ENCODE measurements around the gene ARL5A. TPM values are rescaled to one million over a fixed set of nuclear protein-coding genes. Genes with fewer than 3 reads are reported as not detected.
A peak's percentile ranks its signal among the peaks of the same experiment; 100 is the strongest.
"Not testable (repeated sequence)": the region's sequence is repeated elsewhere in the genome, so short reads cannot be mapped to it uniquely, and the experiment has no call there.

The ARL5A gene
- total and polyA plus RNA-seq, 5 donors: 26.8 to 119 (median 93.3) TPM

GRCh38 chr2:151795646-151796240 lies 32.5 kb downstream of the ARL5A start:
- no peak overlapping the region for H3K27ac ChIP-seq (ENCODE audit: low read length)
- WGBS: 77% methylated on average over 4 of the region's 4 CpGs
- no peaks in the 10 kb centered on the region for H3K9me3 ChIP-seq (ENCODE audit: control insufficient read depth, low read length)
- DNase-seq (no peak), ATAC-seq (no peak)
- no peak overlapping the region for H3K4me3 ChIP-seq (ENCODE audit: low read length)
- intact Hi-C loops (cut with DNase I): no loop called here
- no peaks in the 10 kb centered on the region for H3K27me3 ChIP-seq (ENCODE audit: control insufficient read depth, insufficient read depth)
- no peaks in the 10 kb centered on the region for H3K4me1 ChIP-seq (ENCODE audit: control insufficient read depth, insufficient read depth, low read length)

- ATAC-seq; intact Hi-C loops (cut with DNase I); H3K4me1 ChIP-seq (ENCODE audit: control insufficient read depth, insufficient read depth, low read length); H3K27me3 ChIP-seq (ENCODE audit: control insufficient read depth, insufficient read depth); DNase-seq; H3K9me3 ChIP-seq (ENCODE audit: control insufficient read depth, low read length); H3K4me3 ChIP-seq (ENCODE audit: low read length); H3K27ac ChIP-seq (ENCODE audit: low read length): not testable (repeated sequence)
- 97% methylated on average over 6 of the region's 6 CpGs for WGBS
Measured at GRCh38 chr2:151794422-151794821, 33.8 kb downstream of the ARL5A start.

GRCh38 chr2:151793123-151793522 lies 35.1 kb downstream of the ARL5A start:
- no peaks in the 10 kb centered on the region for H3K27me3 ChIP-seq (ENCODE audit: control insufficient read depth, insufficient read depth)
- WGBS: 91% methylated on average over 3 of the region's 3 CpGs
- H3K9me3 ChIP-seq (ENCODE audit: control insufficient read depth, low read length): no peaks in the 10 kb centered on the region
- no peak overlapping the region for H3K27ac ChIP-seq (ENCODE audit: low read length)
- intact Hi-C loops (cut with DNase I): no loop called here
- H3K4me3 ChIP-seq (ENCODE audit: low read length): no peak overlapping the region
- ATAC-seq (no peak), DNase-seq (no peak)
- peaks cover 2% of the 10 kb centered on the region for H3K4me1 ChIP-seq (ENCODE audit: control insufficient read depth, insufficient read depth, low read length)

- no peak overlapping the region for H3K4me3 ChIP-seq (ENCODE audit: low read length)
- peaks cover 2% of the 10 kb centered on the region for H3K4me1 ChIP-seq (ENCODE audit: control insufficient read depth, insufficient read depth, low read length)
- H3K27ac ChIP-seq (ENCODE audit: low read length): no peak overlapping the region
- H3K9me3 ChIP-seq (ENCODE audit: control insufficient read depth, low read length): no peaks in the 10 kb centered on the region
- 93% methylated on average over 4 of the region's 4 CpGs for WGBS
- intact Hi-C loops (cut with DNase I): no loop called here
- DNase-seq: no peak
- no peaks in the 10 kb centered on the region for H3K27me3 ChIP-seq (ENCODE audit: control insufficient read depth, insufficient read depth)
- ATAC-seq: no peak
Measured at GRCh38 chr2:151792589-151792988, 35.6 kb downstream of the ARL5A start.

- intact Hi-C loops (cut with DNase I): no loop called here
- ATAC-seq (no peak), DNase-seq (no peak)
- H3K27me3 ChIP-seq (ENCODE audit: control insufficient read depth, insufficient read depth): no peaks in the 10 kb centered on the region
- H3K4me3 ChIP-seq (ENCODE audit: low read length): no peak overlapping the region
- H3K27ac ChIP-seq (ENCODE audit: low read length): no peak overlapping the region
- H3K4me1 ChIP-seq (ENCODE audit: control insufficient read depth, insufficient read depth, low read length): peaks cover 2% of the 10 kb centered on the region
- 98% methylated on average over 3 of the region's 3 CpGs for WGBS
- H3K9me3 ChIP-seq (ENCODE audit: control insufficient read depth, low read length): no peaks in the 10 kb centered on the region
Measured at GRCh38 chr2:151791545-151791944, 36.7 kb downstream of the ARL5A start.

GRCh38 chr2:151790689-151791088 lies 37.5 kb downstream of the ARL5A start:
- Histone ChIP-seq H3K27ac (ENCODE audit: low read length) (no peak overlapping the region), H3K4me1 (ENCODE audit: control insufficient read depth, insufficient read depth, low read length) (peaks cover 2% of the 10 kb centered on the region), H3K4me3 (ENCODE audit: low read length) (no peak overlapping the region), H3K27me3 (ENCODE audit: control insufficient read depth, insufficient read depth) (no peaks in the 10 kb centered on the region), H3K9me3 (ENCODE audit: control insufficient read depth, low read length) (no peaks in the 10 kb centered on the region)
- intact Hi-C loops (cut with DNase I): no loop called here
- 98% methylated on average over 1 of the region's 1 CpG for WGBS
- DNase-seq (no peak), ATAC-seq (no peak)

- no peak for DNase-seq
- ATAC-seq: peak in 1 of 2 donors; percentile 23
- Histone ChIP-seq H3K27ac (ENCODE audit: low read length) (no peak overlapping the region), H3K9me3 (ENCODE audit: control insufficient read depth, low read length) (no peaks in the 10 kb centered on the region), H3K27me3 (ENCODE audit: control insufficient read depth, insufficient read depth) (no peaks in the 10 kb centered on the region), H3K4me1 (ENCODE audit: control insufficient read depth, insufficient read depth, low read length) (peaks cover 2% of the 10 kb centered on the region), H3K4me3 (ENCODE audit: low read length) (no peak overlapping the region)
- intact Hi-C loops (cut with DNase I): no loop called here
- WGBS: 60% methylated on average over 4 of the region's 4 CpGs
Measured at GRCh38 chr2:151789055-151789834, 39.0 kb downstream of the ARL5A start.

- WGBS: 90% methylated on average over 1 of the region's 1 CpG
- H3K4me3 ChIP-seq (ENCODE audit: low read length): no peak overlapping the region
- H3K9me3 ChIP-seq (ENCODE audit: control insufficient read depth, low read length): no peaks in the 10 kb centered on the region
- intact Hi-C loops (cut with DNase I): no loop called here
- H3K27ac ChIP-seq (ENCODE audit: low read length): no peak overlapping the region
- no peaks in the 10 kb centered on the region for H3K27me3 ChIP-seq (ENCODE audit: control insufficient read depth, insufficient read depth)
- peaks cover 2% of the 10 kb centered on the region for H3K4me1 ChIP-seq (ENCODE audit: control insufficient read depth, insufficient read depth, low read length)
- no peak for ATAC-seq
- no peak for DNase-seq
Measured at GRCh38 chr2:151786483-151786882, 41.7 kb downstream of the ARL5A start.

- H3K4me3 ChIP-seq (ENCODE audit: low read length): no peak overlapping the region
- DNase-seq: no peak
- no peak for ATAC-seq
- 97% methylated on average over 5 of the region's 5 CpGs for WGBS
- intact Hi-C loops (cut with DNase I): no loop called here
- H3K4me1 ChIP-seq (ENCODE audit: control insufficient read depth, insufficient read depth, low read length): peaks cover 2% of the 10 kb centered on the region
- H3K27me3 ChIP-seq (ENCODE audit: control insufficient read depth, insufficient read depth): no peaks in the 10 kb centered on the region
- no peaks in the 10 kb centered on the region for H3K9me3 ChIP-seq (ENCODE audit: control insufficient read depth, low read length)
- no peak overlapping the region for H3K27ac ChIP-seq (ENCODE audit: low read length)
Measured at GRCh38 chr2:151786077-151786476, 42.1 kb downstream of the ARL5A start.

- H3K4me1 ChIP-seq (ENCODE audit: control insufficient read depth, insufficient read depth, low read length): no peaks in the 10 kb centered on the region
- no peak for DNase-seq
- 88% methylated on average over 2 of the region's 2 CpGs for WGBS
- intact Hi-C loops (cut with DNase I): no loop called here
- H3K9me3 ChIP-seq (ENCODE audit: control insufficient read depth, low read length): no peaks in the 10 kb centered on the region
- H3K27me3 ChIP-seq (ENCODE audit: control insufficient read depth, insufficient read depth): no peaks in the 10 kb centered on the region
- no peak overlapping the region for H3K4me3 ChIP-seq (ENCODE audit: low read length)
- ATAC-seq: no peak
- H3K27ac ChIP-seq (ENCODE audit: low read length): no peak overlapping the region
Measured at GRCh38 chr2:151783133-151783520, 45.1 kb downstream of the ARL5A start.

GRCh38 chr2:151782378-151783132 lies 45.7 kb downstream of the ARL5A start:
- intact Hi-C loops (cut with DNase I): no loop called here
- ATAC-seq (no peak), DNase-seq (no peak)
- WGBS: 86% methylated on average over 6 of the region's 6 CpGs
- no peaks in the 10 kb centered on the region for H3K4me1 ChIP-seq (ENCODE audit: control insufficient read depth, insufficient read depth, low read length)
- no peaks in the 10 kb centered on the region for H3K9me3 ChIP-seq (ENCODE audit: control insufficient read depth, low read length)
- H3K4me3 ChIP-seq (ENCODE audit: low read length): no peak overlapping the region
- H3K27ac ChIP-seq (ENCODE audit: low read length): no peak overlapping the region
- no peaks in the 10 kb centered on the region for H3K27me3 ChIP-seq (ENCODE audit: control insufficient read depth, insufficient read depth)
